ENCODE data around the gene ATN1. TPM values are rescaled to one million over a fixed set of nuclear protein-coding genes. Genes with fewer than 3 reads are reported as not detected.
"Not testable (repeated sequence)": the region's sequence is repeated elsewhere in the genome, so short reads cannot be mapped to it uniquely, and the experiment has no call there.

Gene ATN1
- total and polyA plus RNA-seq, 9 of the 15 experiments (the other 6 are each of a cell fraction or from before 2014, with no cell fraction given) = 0.15 to 49.8 (median 2.7) TPM

DNA sequence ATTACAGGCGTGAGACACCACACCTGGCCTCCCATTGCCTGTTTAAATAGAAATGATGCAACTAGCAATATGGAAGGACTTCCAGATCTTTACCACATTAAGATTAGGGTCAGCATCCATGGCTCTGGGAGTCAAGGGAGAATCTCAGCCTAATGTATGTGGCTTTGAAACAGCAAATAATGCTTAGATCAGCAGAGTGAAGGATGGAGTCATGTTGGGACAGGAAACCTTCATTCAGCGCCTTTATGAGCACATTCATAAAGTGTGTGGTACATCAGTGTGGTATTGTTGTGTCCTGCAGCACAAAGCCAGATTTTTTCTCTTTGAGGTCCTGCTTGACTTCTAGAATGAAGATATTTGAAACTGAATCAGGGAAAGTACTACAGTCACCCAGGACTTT lies 39.4 kb upstream of the ATN1 start (continued):
- TF ChIP-seq C11orf30 (IDR thresholded peaks at IDR 0.05; ENCODE audit: low read depth) = peak; percentile 47; the same call in 1 of the 2 replicates
- no peak for TF ChIP-seq POLR3G (IDR thresholded peaks at IDR 0.05; ENCODE audit: extremely low read depth, insufficient read length, insufficient replicate concordance)
- TF ChIP-seq FOXJ2 (tag; IDR thresholded peaks at IDR 0.05) = no peak
- TF ChIP-seq, protein P1, sequence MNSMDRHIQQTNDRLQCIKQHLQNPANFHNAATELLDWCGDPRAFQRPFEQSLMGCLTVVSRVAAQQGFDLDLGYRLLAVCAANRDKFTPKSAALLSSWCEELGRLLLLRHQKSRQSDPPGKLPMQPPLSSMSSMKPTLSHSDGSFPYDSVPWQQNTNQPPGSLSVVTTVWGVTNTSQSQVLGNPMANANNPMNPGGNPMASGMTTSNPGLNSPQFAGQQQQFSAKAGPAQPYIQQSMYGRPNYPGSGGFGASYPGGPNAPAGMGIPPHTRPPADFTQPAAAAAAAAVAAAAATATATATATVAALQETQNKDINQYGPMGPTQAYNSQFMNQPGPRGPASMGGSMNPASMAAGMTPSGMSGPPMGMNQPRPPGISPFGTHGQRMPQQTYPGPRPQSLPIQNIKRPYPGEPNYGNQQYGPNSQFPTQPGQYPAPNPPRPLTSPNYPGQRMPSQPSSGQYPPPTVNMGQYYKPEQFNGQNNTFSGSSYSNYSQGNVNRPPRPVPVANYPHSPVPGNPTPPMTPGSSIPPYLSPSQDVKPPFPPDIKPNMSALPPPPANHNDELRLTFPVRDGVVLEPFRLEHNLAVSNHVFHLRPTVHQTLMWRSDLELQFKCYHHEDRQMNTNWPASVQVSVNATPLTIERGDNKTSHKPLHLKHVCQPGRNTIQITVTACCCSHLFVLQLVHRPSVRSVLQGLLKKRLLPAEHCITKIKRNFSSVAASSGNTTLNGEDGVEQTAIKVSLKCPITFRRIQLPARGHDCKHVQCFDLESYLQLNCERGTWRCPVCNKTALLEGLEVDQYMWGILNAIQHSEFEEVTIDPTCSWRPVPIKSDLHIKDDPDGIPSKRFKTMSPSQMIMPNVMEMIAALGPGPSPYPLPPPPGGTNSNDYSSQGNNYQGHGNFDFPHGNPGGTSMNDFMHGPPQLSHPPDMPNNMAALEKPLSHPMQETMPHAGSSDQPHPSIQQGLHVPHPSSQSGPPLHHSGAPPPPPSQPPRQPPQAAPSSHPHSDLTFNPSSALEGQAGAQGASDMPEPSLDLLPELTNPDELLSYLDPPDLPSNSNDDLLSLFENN (IDR thresholded peaks at IDR 0.05; ENCODE audit: low read depth in 2 of 2, low read length in 2 of 2) = no peak
- TF ChIP-seq MAFK (IDR thresholded peaks at IDR 0.05; ENCODE audit: low read length) = peak; percentile 41; the same call in 1 of the 2 replicates
- TF ChIP-seq TRIM24 (IDR thresholded peaks at IDR 0.05) = no peak
- no peak for TF ChIP-seq ZNF212 (CRISPR knock-in tag; IDR thresholded peaks at IDR 0.05)
- no peak for TF ChIP-seq ETV5 (CRISPR knock-in tag; IDR thresholded peaks at IDR 0.05; ENCODE audit: low read depth)
- TF ChIP-seq ZNF239 (CRISPR knock-in tag; IDR thresholded peaks at IDR 0.05) = no peak
- TF ChIP-seq, protein P2, sequence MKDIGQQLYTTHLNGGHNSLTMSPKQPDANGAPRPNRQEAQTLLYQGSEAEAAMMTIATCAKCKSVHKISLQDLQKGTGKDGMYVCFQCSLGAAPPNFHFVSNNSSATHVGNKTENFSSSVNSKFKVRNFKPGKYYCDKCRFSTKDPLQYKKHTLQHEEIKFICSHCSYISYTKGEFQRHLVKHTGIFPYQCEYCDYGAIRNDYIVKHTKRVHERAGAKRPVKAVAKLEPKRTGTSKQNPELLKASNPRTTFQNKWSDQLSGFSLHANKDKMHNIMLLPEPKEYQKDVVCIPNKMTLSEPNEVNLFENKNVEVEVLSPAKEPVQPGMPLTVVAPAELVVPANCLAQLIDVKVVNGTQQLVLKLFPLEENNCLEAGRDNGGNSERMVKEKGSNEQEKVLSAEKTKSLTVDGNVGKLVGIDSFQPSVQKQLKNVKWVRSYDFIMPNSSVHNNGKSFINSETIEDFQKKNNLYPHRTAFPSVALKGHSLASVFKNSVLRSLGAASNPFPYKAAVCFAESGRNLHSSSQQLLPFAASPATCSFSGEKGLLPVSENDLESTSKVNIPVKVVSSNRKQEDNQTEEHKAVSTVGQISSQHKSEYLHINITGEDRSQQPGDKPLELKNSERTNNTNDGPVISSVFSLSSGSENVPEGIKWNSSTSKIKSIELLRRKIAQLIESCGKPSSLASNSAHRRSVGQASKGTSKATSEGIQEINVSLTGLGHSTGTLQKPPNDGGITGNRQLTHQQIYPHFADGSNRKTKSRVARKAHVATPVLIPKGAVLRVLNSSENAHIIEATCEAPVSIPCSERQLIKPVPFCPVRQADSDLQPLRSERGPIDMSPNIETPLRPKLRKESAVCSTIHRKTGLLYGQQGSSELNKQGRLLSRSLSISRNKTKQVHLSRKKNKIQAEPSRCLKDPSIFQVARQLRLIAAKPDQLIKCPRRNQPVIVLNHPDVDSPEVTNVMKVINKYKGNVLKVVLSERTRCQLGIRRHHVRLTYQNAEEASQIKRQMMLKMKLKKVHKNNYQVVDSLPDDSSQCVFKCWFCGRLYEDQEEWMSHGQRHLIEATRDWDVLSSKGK (CRISPR knock-in tag; IDR thresholded peaks at IDR 0.05) = no peak
- TF ChIP-seq MTF1 (CRISPR knock-in tag; IDR thresholded peaks at IDR 0.05; ENCODE audit: borderline replicate concordance) = no peak
- TF ChIP-seq, protein P3, sequence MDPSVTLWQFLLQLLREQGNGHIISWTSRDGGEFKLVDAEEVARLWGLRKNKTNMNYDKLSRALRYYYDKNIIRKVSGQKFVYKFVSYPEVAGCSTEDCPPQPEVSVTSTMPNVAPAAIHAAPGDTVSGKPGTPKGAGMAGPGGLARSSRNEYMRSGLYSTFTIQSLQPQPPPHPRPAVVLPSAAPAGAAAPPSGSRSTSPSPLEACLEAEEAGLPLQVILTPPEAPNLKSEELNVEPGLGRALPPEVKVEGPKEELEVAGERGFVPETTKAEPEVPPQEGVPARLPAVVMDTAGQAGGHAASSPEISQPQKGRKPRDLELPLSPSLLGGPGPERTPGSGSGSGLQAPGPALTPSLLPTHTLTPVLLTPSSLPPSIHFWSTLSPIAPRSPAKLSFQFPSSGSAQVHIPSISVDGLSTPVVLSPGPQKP (CRISPR knock-in tag; IDR thresholded peaks at IDR 0.05) = no peak
- TF ChIP-seq ZNF174 (CRISPR knock-in tag; IDR thresholded peaks at IDR 0.05) = no peak
- TF ChIP-seq ZKSCAN1 (IDR thresholded peaks at IDR 0.05; ENCODE audit: low read depth, low read length) = no peak
- TF ChIP-seq ZNF175 (CRISPR knock-in tag; IDR thresholded peaks at IDR 0.05; ENCODE audit: low read depth) = no peak

DNA sequence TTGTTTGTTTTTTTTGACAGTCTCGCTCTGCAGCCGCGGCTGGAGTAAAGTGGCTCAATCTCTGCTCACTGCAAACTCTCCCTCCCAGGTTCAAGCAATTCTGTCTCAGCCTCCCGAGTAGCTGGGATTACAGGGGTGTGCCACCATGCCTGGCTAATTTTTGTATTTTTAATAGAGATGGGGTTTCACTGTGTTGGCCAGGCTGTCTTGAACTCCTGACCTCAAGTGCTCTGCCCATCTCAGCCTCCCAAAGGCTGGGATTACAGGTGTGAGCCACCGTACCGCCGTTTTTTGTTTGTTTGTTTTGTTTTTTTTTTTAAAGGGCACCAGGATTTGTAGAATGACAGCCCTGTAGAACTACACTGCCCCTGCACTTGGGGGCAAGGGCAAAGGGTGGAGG lies 39.0 kb upstream of the ATN1 start:
- DNase-seq (ENCODE audit: extremely low read depth in 1 of 4, low spot score in 3 of 4); intact Hi-C loops (cut with micrococcal nuclease); H3K4me2 ChIP-seq (ENCODE audit: insufficient read depth, low read length); H3K79me2 ChIP-seq (ENCODE audit: control insufficient read depth, insufficient read depth, low read length); H3K27me3 ChIP-seq (ENCODE audit: control insufficient read depth in 2 of 2, insufficient read depth in 2 of 2, low read length in 2 of 2); in situ Hi-C loops (cut with MboI); FAIRE-seq; CTCF ChIA-PET (ENCODE audit: low intra/inter-chr PET ratio); H3K4me3 ChIP-seq; H3K27ac ChIP-seq (ENCODE audit: extremely low read depth, low read depth, low read length); H3K9me1 ChIP-seq (ENCODE audit: control insufficient read depth, insufficient read depth, low read length); H4K20me1 ChIP-seq (replicated peaks; ENCODE audit: control insufficient read depth, insufficient read depth, low read length); ATAC-seq; H3K9ac ChIP-seq (ENCODE audit: insufficient read depth in 1 of 2, low read depth in 2 of 2, low read length in 2 of 2); H2AFZ ChIP-seq (ENCODE audit: low read depth, low read length); BruUV-seq (replicated peaks); H3K9me3 ChIP-seq (replicated peaks; ENCODE audit: control insufficient read depth, insufficient read depth, low read depth, low read length): not testable (repeated sequence)
- POLR2A ChIA-PET = interaction anchor here (0.6 kb wide), 1 partner anchor 21 kb away, joined by 3 read pairs; no protein-coding TSS in a partner anchor
- peaks cover 12 to 23% of the 10 kb centered on the region in 2 experiments; a peak in 4 of 5 replicates for H3K4me1 ChIP-seq (replicated peaks in 1 of 2; ENCODE audit: control insufficient read depth in 2 of 2, insufficient read depth in 2 of 2, low read length in 2 of 2)
- 70% methylated on average over 3 of the region's 7 CpGs for WGBS (ENCODE audit: insufficient coverage, low coverage, missing lambda C conversion rate)
- H3K36me3 ChIP-seq (ENCODE audit: control insufficient read depth, insufficient read depth, low read length) = peaks cover 13% of the 10 kb centered on the region; the same call in 1 of the 3 replicates

All from K562 (cell line).